SU-DHL-6 (cell line): Measurements from ENCODE around the gene FOXO3B.
"Not testable (repeated sequence)": the region's sequence is repeated elsewhere in the genome, so short reads cannot be mapped to it uniquely, and the experiment has no call there.

Experiments
- CTCF ChIP-seq: fragments of 200-600 bp; sonication (generic); IDR thresholded peaks from one replicate; pipeline ENCODE4 v1.5.1; 2017; ENCODE audit warnings: antibody characterized with exemption, mild to moderate bottlenecking, low read length, moderate library complexity; ENCODE audit not compliant: insufficient read depth, poor library complexity, severe bottlenecking
- EZH2phosphoT487 ChIP-seq: fragments of 200-600 bp; sonication (generic), shearing (Covaris generic); conservative IDR thresholded peaks from 2 replicates; pipeline ENCODE4 v1.6.1; 2018; ENCODE audit warnings: mild to moderate bottlenecking, antibody characterized with exemption, low read length, moderate library complexity, mixed read lengths

- not testable (repeated sequence) for TF ChIP-seq CTCF, EZH2phosphoT487
These were observed 39.8 kb upstream of the FOXO3B start for GRCh38 chr17:18721775-18722547.
